Pons (tissue), 1 donor: ENCODE data around the gene PRMT5.
"Not testable (repeated sequence)": the region's sequence is repeated elsewhere in the genome, so short reads cannot be mapped to it uniquely, and the experiment has no call there.

Experiments
- DNase-seq: peaks from one replicate; pipeline ENCODE4 v3.0.0-alpha.2; 2016; ENCODE audit warnings: low spot score

PRMT5 gene

GRCh38 chr14:22932146-22932545 lies 3.0 kb upstream of the PRMT5 start:
- no peak for DNase-seq

GRCh38 chr14:22929961-22930364 lies 787 bp upstream of the PRMT5 start:
- DNase-seq = no peak

GRCh38 chr14:22928237-22929103 lies 706 bp downstream of the PRMT5 start:
- DNase-seq = no peak

GRCh38 chr14:22926316-22926715 lies 2.9 kb downstream of the PRMT5 start:
- DNase-seq = no peak

- DNase-seq = no peak
Observed at GRCh38 chr14:22925513-22925912, 3.7 kb downstream of the PRMT5 start.

GRCh38 chr14:22923746-22924145 lies 5.4 kb downstream of the PRMT5 start:
- DNase-seq = no peak

- no peak for DNase-seq
Observed at GRCh38 chr14:22922294-22922693, 6.9 kb downstream of the PRMT5 start.

GRCh38 chr14:22920697-22921096 lies 8.5 kb downstream of the PRMT5 start:
- DNase-seq = no peak

- no peak for DNase-seq
Observed at GRCh38 chr14:22919601-22919921, 9.6 kb downstream of the PRMT5 start.

- DNase-seq = peak; percentile 100
Observed at GRCh38 chr14:22918804-22919600, 10.2 kb downstream of the PRMT5 start, which contains the start of gene RBM23. RBM23 (minus strand) TSS chr14:22919149.

GRCh38 chr14:22915886-22916521 lies 13.2 kb downstream of the PRMT5 start:
- peak; percentile 44 for DNase-seq

GRCh38 chr14:22914836-22915235 lies 14.3 kb downstream of the PRMT5 start:
- not testable (repeated sequence) for DNase-seq

GRCh38 chr14:22910916-22911315 lies 18.3 kb downstream of the PRMT5 start:
- DNase-seq = no peak

- no peak for DNase-seq
Observed at GRCh38 chr14:22908601-22909000, 20.6 kb downstream of the PRMT5 start.

GRCh38 chr14:22907429-22907828 lies 21.7 kb downstream of the PRMT5 start:
- DNase-seq = no peak

- DNase-seq = no peak
Observed at GRCh38 chr14:22906073-22906472, 23.1 kb downstream of the PRMT5 start.

- DNase-seq = no peak
Observed at GRCh38 chr14:22905627-22906026, 23.5 kb downstream of the PRMT5 start.

GRCh38 chr14:22903742-22904087 lies 25.5 kb downstream of the PRMT5 start:
- no peak for DNase-seq

GRCh38 chr14:22901799-22902198 lies 27.4 kb downstream of the PRMT5 start:
- DNase-seq = no peak

GRCh38 chr14:22900081-22900799 lies 28.9 kb downstream of the PRMT5 start:
- DNase-seq = peak; percentile 66

GRCh38 chr14:22898302-22899090 lies 30.7 kb downstream of the PRMT5 start:
- no peak for DNase-seq
